HFF-Myc (cell line): Measurements from ENCODE around the gene ZNF22.

Source experiments
- DNase-seq: peaks from one replicate; pipeline ENCODE4 v3.0.0-alpha.2; 2011; ENCODE audit warnings: low read depth; ENCODE audit errors: extremely low read depth
- H3K4me3 ChIP-seq: replicated peaks from 2 replicates; pipeline ENCODE4 v1.5.1; 2011; ENCODE audit warnings: low read depth, mild to moderate bottlenecking, control low read depth, low read length
- CTCF ChIP-seq: IDR thresholded peaks from 2 replicates; pipeline ENCODE4 v1.5.1; 2012; ENCODE audit warnings: mild to moderate bottlenecking, low read depth, low read length, control low read depth; ENCODE audit errors: missing control alignments

Gene ZNF22

GRCh38 chr10:44991571-44991970 is 9.2 kb upstream of the ZNF22 start:
- TF ChIP-seq CTCF, result no peak
- no peak for DNase-seq
- H3K4me3 ChIP-seq, result no peak overlapping the region

GRCh38 chr10:44992070-44992731 is 8.5 kb upstream of the ZNF22 start:
- no peak overlapping the region for H3K4me3 ChIP-seq
- no peak for DNase-seq
- no peak for TF ChIP-seq CTCF

- no peak for TF ChIP-seq CTCF
These were observed 7.9 kb upstream of the ZNF22 start for GRCh38 chr10:44992732-44993225.

GRCh38 chr10:44993226-44993921 is 7.3 kb upstream of the ZNF22 start:
- no peak for DNase-seq
- no peak overlapping the region for H3K4me3 ChIP-seq
- no peak for TF ChIP-seq CTCF

More at GRCh38 chr10:44992732-44993225, 7.9 kb upstream of the ZNF22 start:
- DNase-seq, result no peak
- no peak overlapping the region for H3K4me3 ChIP-seq

GRCh38 chr10:44993922-44994751 is 6.6 kb upstream of the ZNF22 start:
- no peak for TF ChIP-seq CTCF
- no peak for DNase-seq
- no peak overlapping the region for H3K4me3 ChIP-seq

- no peak for TF ChIP-seq CTCF
- DNase-seq, result no peak
- no peak overlapping the region for H3K4me3 ChIP-seq
These were observed 5.8 kb upstream of the ZNF22 start for GRCh38 chr10:44994752-44995530.
